Measurements from ENCODE around the gene MTHFD1L.

The MTHFD1L gene

DNA sequence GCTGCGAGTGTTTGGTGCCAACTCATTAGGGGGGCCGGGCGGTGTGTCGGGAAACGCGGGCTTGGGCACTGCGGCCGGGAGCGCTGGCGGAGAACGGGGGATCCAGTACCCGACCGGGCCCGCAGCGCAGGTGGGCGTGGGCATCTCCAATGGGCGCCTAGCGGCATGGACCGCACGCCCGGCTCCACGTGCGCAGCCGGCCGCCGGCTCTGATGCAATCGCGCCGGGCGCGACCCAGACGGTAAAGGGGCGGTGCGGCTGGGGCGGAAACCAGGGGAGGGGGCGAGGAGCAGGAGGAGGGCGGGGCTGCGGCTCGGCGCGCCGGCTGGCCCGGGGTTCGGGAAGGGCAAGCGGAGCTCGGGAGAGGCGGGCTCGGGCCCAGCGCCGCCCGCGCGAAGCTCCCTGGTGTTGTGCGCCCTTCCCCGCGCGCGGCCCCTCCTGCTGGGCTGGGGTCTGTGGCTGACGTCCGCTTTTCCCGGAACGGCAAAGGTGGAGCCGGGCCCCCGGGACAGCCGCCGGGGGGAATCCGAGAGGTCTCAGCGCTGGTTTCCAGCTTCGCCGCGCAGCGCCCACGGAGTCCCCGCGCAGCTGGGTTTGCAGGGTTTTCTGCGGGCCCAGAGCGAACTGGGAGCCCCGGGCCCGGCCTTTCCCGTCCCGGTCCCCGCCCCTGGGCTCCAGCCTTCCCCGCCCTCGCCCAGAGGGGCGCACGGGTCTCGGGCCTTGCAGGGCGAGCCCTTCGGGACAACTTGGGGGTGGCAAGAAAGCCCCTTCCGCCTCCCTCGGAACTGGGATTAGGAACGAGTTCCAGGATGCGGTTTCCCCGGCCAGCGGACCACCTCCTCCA lies 867 bp downstream of the MTHFD1L start:
- peak; percentile 80 for DNase-seq (ENCODE audit: low spot score)

DNA sequence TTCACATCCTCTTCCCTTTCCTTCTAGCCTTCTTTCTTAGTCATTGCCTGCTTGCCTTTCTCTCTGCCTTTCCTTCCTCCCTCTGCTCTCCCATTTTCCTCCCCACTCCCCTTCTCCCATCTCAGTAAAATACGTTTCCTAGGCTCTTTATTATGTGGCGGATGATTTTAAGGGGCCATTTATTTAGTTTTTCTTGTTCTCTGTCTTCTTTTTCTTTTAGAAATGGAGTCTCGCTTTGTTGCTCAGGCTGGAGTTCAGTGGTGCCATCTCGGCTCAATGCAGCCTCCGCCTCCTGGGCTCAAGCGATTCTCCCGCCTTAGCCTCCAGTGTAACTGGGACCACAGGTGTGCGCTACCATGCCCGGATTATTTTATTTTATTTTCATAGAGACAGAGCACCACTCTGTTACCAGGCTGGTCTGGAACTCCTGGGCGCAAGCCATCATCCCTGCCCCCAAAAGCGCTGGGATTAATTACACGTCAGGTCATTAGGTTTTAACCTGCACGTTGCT lies 1.5 kb downstream of the MTHFD1L start:
- peak; percentile 43 for DNase-seq (ENCODE audit: low spot score)

DNA sequence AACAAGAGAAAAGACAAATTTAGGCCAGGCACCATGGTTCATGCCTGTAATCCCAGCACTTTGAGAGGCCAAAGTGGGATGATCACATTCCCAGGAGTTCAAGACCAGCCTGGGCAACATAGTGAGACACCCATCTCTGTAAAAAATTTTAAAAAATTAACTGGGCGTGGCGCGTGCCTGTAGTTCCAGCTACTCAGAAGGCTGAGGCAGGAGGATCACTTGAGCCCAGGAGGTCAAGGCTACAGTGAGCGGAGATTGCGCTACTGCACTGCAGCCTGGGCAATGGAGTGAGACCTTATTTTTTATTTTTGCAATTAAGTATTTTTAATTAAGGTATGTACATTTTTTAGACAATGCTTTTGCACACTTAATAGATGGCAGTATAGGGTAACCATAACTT lies 3.3 kb downstream of the MTHFD1L start:
- no peak for DNase-seq (ENCODE audit: low spot score)

DNA sequence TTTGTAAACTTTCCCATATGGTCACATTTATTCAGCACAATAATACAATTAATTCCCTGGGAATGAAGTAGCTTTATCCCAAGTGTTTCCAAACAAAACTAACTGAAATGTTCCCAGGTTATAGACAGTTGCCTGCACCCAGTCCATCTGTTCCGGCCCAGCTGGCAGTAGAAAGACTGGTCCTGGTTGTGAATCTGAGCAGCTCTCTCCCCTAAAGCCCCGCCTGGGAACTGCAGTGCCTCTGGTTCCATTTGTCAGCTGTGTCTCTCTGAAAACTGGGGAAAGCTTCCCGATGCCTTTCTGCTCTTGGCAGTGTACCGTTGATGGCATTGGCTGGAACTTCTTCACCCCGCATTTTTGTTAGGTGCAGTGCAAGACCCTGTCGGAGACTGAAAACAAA lies 8.7 kb downstream of the MTHFD1L start:
- peak; percentile 94 for DNase-seq (ENCODE audit: low spot score)

DNA sequence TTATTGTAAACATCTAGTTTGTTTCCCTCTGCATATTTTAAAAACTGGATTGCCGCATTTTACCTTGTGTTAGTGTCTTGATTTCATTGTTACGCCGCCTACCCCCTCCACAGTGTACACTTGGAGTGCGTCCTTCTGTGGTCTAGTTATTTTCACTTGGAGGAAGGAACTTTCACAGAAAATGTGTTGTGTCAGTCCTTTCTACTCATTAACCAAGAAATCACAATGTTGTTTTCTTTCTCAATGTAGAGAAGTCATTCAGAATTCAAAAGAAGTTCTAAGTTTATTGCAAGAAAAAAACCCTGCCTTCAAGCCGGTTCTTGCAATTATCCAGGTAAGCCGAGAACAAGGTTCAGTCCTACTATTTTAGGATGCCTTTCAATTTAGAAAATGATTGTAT lies 10.3 kb downstream of the MTHFD1L start:
- DNase-seq (ENCODE audit: low spot score) = no peak

DNA sequence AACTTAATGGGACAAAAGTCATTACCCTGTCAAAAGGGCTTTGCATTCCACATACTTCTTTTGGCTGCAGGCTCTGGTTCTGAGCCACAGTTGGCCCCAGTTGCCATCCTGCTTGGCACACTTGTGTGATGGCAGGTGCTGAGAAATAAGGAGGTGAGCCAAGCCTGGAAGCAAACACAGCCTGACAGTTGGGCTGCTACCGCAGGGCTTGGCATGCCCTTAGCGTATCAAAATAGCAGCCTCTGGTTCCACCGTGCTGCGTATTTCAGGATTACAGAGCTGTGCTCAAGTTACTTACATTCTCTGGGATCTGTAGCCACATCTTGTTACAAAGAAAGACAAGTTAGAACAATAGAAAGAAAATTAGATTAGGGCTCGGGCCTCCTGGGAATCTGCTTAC lies 11.1 kb downstream of the MTHFD1L start:
- DNase-seq (ENCODE audit: low spot score) = peak; percentile 98

DNA sequence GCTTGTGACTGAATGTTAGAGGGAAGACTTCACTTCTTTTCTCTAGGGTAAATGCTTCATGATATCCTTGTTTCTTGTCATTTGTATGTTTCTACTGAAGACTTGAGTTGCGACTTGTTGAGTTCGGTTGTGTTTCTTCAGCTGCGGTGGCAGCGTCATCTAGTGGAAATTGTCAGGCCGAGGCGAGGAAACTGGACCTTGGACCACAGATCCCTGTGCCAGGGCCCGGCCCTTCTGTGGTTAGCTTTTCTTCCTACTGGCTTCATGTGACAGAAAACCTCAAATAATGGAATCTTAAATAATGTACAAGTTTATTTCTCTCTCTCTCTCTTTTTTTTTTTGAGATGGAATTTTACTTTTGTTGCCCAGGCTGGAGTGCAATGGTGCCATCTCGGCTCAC lies 12.4 kb downstream of the MTHFD1L start:
- no peak for DNase-seq (ENCODE audit: low spot score)

DNA sequence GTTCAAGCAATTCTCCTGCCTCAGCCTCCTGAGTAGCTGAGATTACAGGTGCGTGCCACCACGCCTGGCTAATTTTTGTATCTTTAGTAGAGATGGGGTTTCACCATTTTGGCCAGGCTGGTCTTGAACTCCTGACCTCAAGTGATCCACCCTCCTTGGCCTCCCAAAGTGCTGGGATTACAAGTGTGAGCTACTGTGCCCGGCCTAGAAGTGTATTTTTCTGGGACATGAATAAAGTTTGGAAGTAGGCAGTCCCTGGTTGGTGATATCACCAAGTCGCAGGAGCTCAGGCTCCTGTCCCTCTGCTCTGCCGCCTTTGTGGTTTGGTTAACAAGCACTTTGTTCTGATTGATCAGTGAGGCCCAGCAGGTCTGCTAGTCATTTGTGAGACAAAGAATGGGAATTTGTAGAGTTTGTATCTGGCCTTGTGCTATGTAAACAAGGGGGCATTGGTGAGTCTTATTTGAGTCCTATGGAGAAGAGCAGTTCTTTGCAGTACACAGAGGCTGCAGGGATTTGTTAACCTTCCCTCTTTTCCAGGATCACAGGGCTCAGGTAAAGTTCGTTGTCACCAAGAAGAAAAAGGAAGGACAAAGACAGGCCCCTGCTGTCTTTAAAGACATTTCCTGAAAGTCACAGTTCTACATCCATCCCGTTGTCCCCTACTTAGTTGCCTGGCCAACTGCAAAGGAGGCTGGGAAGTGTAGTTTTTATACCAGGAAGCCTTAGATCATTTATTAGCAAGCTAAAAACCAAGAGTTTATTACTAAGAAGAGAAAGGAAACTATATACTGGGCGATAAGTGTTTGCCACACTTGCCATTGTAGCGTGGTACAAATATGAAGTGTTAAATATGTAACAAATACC lies 13.1 kb downstream of the MTHFD1L start:
- DNase-seq (ENCODE audit: low spot score) = no peak

DNA sequence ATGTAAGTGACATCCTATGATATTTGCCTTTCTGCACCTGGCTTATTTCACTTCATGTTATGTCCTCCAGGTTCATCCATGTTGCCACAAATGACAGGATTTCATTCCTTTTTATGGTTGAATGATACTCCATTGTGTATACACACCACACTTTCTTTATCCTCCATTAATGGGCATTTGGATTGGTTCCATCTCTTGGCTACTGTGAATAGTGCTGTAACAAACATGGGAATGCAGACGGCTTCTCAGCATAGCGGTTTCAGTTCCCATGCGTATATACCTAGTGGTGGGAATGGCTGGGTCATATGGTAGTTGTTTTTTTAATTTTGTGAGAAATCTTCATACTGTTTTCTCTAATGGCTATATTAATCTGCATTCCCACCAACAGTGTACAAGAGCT lies 14.8 kb downstream of the MTHFD1L start:
- peak; percentile 43 for DNase-seq (ENCODE audit: low spot score)

DNA sequence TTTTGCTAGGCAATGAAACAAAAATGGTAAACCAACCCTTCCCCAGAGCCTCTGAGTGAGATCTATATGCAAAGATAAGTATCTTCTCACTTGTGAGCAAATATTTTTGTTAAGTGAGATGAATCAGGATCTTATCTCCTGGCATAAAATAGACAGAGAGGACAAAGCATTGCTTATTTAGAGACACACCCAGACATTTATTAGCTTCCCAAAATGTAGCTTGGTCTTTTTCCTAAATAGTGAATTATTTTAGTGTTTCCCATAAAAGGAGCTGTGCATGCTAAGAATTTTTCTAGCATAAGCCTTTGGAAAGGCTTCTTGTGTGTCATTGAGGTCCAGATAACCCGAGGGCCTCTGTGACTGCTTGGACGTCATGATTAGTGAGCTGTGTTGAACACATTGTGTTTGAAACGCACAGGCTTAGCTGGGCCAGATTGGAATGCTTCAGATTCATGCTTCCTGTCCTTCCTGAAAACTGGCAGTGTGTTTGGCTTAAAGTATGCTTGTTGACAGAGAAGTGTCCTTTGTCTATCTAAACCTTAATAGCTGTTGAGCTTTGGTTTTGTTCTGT lies 16.5 kb downstream of the MTHFD1L start:
- DNase-seq (ENCODE audit: low spot score) = peak; percentile 98

DNA sequence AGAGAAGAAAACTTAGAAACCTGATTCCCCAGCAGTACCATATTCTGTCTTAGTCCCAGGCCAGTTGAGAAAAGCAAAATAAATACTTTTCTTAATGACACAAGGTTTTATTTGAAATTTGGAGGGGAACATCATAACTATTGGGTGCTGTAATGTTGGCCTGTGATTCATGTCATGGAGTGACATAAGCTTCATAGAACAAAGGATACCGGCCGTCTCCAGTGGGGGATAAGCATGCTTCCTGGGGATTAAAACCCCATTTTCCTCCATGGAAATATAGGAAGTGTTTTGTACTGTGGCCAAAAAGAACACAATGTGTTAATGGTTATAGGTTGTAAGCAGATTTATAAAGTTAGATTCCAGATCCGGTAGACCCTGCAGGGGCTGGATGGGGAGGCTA lies 18.0 kb downstream of the MTHFD1L start:
- DNase-seq (ENCODE audit: low spot score) = no peak

DNA sequence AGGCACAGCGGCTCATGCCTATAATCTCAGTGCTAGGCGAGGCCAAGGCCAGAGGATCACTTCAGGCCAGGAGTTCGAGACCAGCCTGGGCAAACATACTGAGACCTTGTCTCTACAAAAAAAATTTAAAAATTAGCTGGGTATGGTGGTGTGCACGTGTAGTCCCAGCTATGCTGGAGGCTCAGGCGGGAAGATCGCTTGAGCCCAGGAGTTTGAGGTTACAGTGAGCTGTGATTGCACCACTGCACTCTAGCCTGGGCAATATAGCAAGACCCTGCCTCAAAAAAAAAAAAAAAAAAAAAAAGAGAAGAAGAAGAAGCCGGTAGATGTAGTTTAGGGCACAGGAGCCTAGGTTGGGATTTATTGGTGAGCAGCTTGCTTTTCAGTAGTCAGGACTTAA lies 20.7 kb downstream of the MTHFD1L start:
- no peak for DNase-seq (ENCODE audit: low spot score)

DNA sequence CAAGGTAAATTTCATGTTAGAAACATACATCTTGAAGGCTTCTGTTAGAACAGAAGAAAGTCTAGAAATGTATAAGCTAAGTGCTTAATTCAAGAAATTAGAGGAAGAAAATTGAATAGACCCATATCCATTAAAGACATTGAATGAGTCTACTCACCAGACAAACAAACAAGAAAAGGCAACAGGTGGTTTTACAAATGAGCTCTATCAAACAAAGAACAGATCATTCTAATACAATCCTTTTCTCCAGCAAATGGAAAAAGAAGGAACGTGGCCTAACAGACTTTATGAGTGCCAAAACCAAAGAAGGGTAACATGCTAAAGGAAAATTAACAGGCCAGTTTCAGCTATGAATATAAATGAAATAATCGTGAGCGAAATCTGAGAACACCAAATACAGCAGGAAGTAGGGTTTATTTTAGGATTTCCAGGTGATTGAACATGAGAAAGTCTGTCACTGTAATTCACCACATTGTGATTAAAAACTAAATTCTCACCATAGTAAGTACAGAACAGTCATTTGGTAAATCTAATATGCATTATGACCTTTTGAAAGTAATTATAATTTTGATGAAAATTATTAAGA lies 22.6 kb downstream of the MTHFD1L start:
- DNase-seq (ENCODE audit: low spot score) = no peak

DNA sequence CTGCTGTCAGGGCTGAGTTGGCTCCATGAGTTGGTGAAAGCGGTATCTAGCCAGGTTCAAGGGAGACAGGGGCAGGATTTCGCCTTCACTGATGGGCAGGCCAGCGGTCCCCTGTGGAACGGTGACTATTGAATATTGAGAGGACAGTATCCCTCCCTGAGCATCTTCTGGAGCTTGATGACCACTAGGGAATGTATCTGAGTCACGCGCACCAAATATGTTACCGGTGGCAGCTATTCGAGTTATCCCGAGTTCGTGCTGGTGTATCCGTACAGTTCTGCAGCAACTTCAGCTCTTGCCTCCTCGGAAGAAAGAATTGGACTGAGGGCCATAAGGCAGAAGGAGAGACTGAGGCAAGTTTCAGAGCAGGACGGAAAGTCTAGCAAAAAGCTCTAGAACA lies 24.8 kb downstream of the MTHFD1L start:
- no peak for DNase-seq (ENCODE audit: low spot score)

DNA sequence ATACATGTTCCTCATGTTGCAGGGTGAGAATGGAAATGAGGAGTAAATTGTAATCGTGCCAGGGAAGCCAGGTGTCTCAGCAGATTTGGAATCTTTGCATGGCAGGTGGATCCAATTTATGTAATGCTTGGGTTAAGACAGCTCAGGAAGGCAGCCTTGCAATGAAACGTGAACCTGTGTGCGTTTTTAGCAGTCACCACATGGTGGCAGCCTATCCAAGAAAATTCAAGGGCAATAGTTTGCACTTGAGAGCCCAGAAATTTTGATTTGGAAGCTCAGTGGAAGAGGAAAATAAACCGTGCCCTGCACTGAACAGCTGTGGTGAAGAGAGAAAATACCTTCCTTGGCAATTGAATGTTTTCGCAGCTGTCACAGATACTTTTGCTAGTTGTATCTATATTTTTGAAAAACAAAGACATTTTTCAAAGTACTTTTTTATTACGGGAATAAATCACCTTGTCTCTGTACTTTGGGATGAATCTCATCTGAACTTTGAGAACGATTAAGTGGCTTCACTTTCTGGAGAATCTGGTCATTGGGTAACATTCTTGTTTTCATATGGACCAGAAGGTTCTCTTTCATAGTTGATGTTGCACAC lies 26.5 kb downstream of the MTHFD1L start:
- peak; percentile 99 for DNase-seq (ENCODE audit: low spot score)

DNA sequence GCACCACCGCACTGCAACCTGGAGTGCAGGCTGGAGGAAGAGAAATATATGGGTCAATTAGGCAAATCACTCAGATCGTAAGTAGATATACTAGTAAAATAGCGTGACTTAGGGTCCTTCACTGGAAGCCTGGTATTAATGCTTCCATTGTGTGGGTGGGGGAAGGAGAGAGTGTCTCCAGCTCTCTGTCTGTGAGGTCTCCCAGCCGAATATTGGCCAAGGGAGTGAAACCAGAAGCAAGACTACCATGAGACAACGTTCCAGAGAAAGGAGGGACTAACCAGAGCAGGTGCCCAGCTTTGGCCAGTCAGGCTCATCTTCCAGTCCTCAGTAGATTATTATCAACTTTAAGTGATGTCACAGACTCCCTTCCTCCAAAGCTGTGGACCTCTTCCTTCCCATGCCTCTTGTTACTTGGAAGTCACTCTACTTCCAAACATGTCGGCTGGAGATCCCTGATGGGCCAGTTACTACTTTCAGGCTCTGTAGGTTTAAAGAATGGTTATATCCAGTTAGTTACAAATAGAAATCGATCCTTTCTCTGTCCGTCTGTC lies 28.8 kb downstream of the MTHFD1L start:
- DNase-seq (ENCODE audit: low spot score) = no peak

DNA sequence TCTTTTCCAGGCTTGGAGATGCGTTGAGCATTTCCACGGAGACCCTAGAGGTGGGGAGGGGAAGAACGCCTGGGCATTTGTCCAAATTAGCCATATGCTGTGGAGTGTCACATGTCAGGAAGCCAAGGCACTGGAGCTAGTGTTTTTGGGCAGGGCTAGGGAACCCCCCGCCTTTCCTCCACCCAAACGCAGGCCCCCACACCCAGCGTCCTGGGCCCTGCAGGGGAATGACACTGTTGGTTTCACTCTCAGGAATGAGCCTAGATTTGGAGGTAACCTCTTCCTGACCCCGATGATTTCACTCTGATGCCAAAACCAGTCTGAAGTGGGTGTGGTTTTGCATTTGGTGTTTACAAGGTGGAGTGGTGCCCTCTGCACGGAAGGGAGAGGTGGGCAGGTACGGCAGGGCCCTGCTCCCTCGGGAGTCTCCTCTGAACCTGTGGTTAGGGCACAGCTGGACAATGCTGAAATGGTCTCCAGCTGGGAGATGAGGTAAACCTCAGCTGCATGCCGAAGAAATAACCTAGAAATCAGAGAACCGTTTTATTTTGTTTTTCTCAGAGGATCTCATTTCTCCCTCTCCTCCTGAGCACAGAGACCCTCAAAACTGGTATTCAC lies 29.5 kb downstream of the MTHFD1L start:
- DNase-seq (ENCODE audit: low spot score) = peak; percentile 92

DNA sequence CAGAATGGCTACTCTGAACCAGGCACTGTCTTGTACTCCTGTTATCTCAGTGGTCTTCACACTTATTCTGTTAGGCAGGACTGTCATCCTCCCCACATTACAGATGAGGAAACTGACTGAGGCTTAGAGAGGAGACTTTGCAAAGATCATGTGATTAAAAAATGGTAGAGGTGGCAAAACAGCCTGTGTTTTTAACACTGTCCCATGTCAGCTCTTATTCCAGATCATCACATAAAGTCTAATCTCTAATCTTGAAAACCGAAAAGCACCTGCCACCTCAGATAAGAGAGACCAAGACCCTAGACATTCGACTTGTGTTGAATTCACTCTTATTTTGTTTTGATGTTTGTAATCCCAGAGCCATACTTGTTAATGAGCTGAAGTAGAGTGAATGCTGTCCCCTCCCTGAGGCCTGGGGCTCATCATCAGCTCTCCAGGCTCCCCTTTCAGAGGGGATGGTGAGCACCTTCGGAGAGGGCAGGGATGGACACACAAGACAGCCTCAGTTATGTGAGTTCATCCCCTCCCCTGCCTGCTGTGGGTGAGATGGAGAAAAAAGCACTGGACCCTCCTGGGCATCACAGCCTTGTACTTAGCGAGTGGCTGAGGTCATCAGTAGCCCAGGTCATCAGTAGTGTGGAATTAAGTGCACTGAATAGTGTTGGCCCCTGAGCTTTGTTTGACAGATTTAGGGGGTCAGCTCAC lies 30.6 kb downstream of the MTHFD1L start:
- DNase-seq (ENCODE audit: low spot score) = peak; percentile 20

DNA sequence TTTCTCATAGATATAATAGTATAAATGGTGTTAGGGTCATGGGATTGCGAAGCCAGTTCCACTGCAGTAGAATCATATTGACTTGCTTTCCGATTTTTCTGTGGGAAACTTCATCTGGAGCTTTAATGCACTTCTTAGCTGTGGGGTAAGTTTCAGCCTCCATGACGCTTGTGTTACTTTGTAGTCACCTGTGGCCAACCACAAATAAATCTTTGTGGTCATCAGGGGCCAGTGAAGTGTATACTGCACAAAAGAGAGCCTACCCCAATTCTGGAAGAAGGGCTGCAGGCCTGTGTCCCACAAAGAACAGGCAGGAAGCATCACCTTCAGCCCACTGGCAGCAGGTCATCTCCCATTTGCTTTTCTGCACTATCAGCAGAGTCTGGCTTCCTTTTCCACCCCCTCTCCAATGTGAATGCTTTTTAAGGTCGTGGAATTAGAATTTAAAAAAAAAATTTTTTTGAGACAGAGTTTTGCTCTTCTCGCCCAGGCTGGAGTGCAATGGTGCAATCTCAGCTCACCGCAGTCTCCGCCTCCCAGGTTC lies 32.0 kb downstream of the MTHFD1L start:
- no peak for DNase-seq (ENCODE audit: low spot score)

Data from cerebellar cortex (tissue), 1 donor.